ENCODE results near the gene COBL.

GRCh38 chr7:51014811-51015210, 301.8 kb downstream of the COBL start:
- TF ChIP-seq CTCF (conservative IDR thresholded peaks at IDR 0.05; ENCODE audit: low read depth, low read length), result no peak
- no peak for TF ChIP-seq EZH2phosphoT487 (IDR thresholded peaks at IDR 0.05; ENCODE audit: borderline replicate concordance, low read length)

Data from PC-3 (cell line).